ENCODE results near the gene RGMA. TPM values are rescaled to one million over a fixed set of nuclear protein-coding genes. Genes with fewer than 3 reads are reported as not detected.

The RGMA gene
- polyA plus RNA-seq, 1 donor from 2014 or later, result 9.5 TPM

- Histone ChIP-seq H3K4me3 (ENCODE audit: low read length) (no peak overlapping the region), H3K4me2 (ENCODE audit: low read length) (no peak overlapping the region), H2AFZ (ENCODE audit: low read depth, low read length) (no peak overlapping the region), H3K9ac (ENCODE audit: low read length) (no peak overlapping the region), H3K9me3 (ENCODE audit: low read length) (no peaks in the 10 kb centered on the region), H3K36me3 (ENCODE audit: insufficient read depth, low read length) (no peaks in the 10 kb centered on the region), H4K20me1 (ENCODE audit: insufficient read depth) (no peaks in the 10 kb centered on the region), H3K27ac (ENCODE audit: low read length) (no peak overlapping the region), H3K27me3 (ENCODE audit: insufficient read depth, low read depth, low read length) (no peaks in the 10 kb centered on the region), H3K79me2 (replicated peaks; ENCODE audit: insufficient read depth, low read length) (peaks cover 56% of the 10 kb centered on the region), H3K9me2 (ENCODE audit: insufficient read depth, low read length) (no peaks in the 10 kb centered on the region), H3F3A (ENCODE audit: insufficient read depth, low read length, poor library complexity, severe bottlenecking) (no peaks in the 10 kb centered on the region)
- no peak for TF ChIP-seq TAF1 (IDR thresholded peaks at IDR 0.05; ENCODE audit: low read depth)
- TF ChIP-seq REST (IDR thresholded peaks at IDR 0.05; ENCODE audit: borderline replicate concordance), result no peak
- no peak for TF ChIP-seq MXI1 (conservative IDR thresholded peaks at IDR 0.05; ENCODE audit: poor library complexity, severe bottlenecking)
- TF ChIP-seq, protein P1, sequence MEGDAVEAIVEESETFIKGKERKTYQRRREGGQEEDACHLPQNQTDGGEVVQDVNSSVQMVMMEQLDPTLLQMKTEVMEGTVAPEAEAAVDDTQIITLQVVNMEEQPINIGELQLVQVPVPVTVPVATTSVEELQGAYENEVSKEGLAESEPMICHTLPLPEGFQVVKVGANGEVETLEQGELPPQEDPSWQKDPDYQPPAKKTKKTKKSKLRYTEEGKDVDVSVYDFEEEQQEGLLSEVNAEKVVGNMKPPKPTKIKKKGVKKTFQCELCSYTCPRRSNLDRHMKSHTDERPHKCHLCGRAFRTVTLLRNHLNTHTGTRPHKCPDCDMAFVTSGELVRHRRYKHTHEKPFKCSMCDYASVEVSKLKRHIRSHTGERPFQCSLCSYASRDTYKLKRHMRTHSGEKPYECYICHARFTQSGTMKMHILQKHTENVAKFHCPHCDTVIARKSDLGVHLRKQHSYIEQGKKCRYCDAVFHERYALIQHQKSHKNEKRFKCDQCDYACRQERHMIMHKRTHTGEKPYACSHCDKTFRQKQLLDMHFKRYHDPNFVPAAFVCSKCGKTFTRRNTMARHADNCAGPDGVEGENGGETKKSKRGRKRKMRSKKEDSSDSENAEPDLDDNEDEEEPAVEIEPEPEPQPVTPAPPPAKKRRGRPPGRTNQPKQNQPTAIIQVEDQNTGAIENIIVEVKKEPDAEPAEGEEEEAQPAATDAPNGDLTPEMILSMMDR (IDR thresholded peaks at IDR 0.05; ENCODE audit: poor library complexity, severe bottlenecking), result no peak
- TF ChIP-seq RAD21 (conservative IDR thresholded peaks at IDR 0.05), result no peak
- no peak for TF ChIP-seq POLR2AphosphoS5 (IDR thresholded peaks at IDR 0.05)
- TF ChIP-seq SMC3 (conservative IDR thresholded peaks at IDR 0.05; ENCODE audit: poor library complexity), result no peak
- TF ChIP-seq EZH2 (IDR thresholded peaks at IDR 0.05; ENCODE audit: borderline replicate concordance, insufficient read depth, low read length, poor library complexity, severe bottlenecking), result no peak
- TF ChIP-seq EP300 (conservative IDR thresholded peaks at IDR 0.05; ENCODE audit: poor library complexity, severe bottlenecking), result no peak
Measured at GRCh38 chr15:93058128-93058527, 30.9 kb downstream of the RGMA start.

- Histone ChIP-seq H3K9ac (ENCODE audit: low read length) (no peak overlapping the region), H3K27ac (ENCODE audit: low read length) (no peak overlapping the region), H3K27me3 (ENCODE audit: insufficient read depth, low read depth, low read length) (no peaks in the 10 kb centered on the region), H3K36me3 (ENCODE audit: insufficient read depth, low read length) (no peaks in the 10 kb centered on the region), H3K79me2 (replicated peaks; ENCODE audit: insufficient read depth, low read length) (peaks cover 61% of the 10 kb centered on the region), H3F3A (ENCODE audit: insufficient read depth, low read length, poor library complexity, severe bottlenecking) (no peaks in the 10 kb centered on the region), H2AFZ (ENCODE audit: low read depth, low read length) (no peak overlapping the region), H3K4me3 (ENCODE audit: low read length) (no peak overlapping the region), H3K4me2 (ENCODE audit: low read length) (no peak overlapping the region), H3K9me2 (ENCODE audit: insufficient read depth, low read length) (no peaks in the 10 kb centered on the region), H3K9me3 (ENCODE audit: low read length) (no peaks in the 10 kb centered on the region), H4K20me1 (ENCODE audit: insufficient read depth) (no peaks in the 10 kb centered on the region)
- no peak for TF ChIP-seq TAF1 (IDR thresholded peaks at IDR 0.05; ENCODE audit: low read depth)
Measured at GRCh38 chr15:93057618-93058017, 31.4 kb downstream of the RGMA start.

GRCh38 chr15:93056836-93057235, 32.2 kb downstream of the RGMA start:
- Histone ChIP-seq H3K36me3 (ENCODE audit: insufficient read depth, low read length) (no peaks in the 10 kb centered on the region), H3K27ac (ENCODE audit: low read length) (no peak overlapping the region), H3K4me3 (ENCODE audit: low read length) (no peak overlapping the region), H2AFZ (ENCODE audit: low read depth, low read length) (no peak overlapping the region), H3F3A (ENCODE audit: insufficient read depth, low read length, poor library complexity, severe bottlenecking) (no peaks in the 10 kb centered on the region), H4K20me1 (ENCODE audit: insufficient read depth) (no peaks in the 10 kb centered on the region), H3K9me3 (ENCODE audit: low read length) (no peaks in the 10 kb centered on the region), H3K27me3 (ENCODE audit: insufficient read depth, low read depth, low read length) (no peaks in the 10 kb centered on the region), H3K79me2 (replicated peaks; ENCODE audit: insufficient read depth, low read length) (peaks cover 61% of the 10 kb centered on the region), H3K4me2 (ENCODE audit: low read length) (no peak overlapping the region), H3K9ac (ENCODE audit: low read length) (no peak overlapping the region), H3K9me2 (ENCODE audit: insufficient read depth, low read length) (no peaks in the 10 kb centered on the region)
- TF ChIP-seq, protein P1 (IDR thresholded peaks at IDR 0.05; ENCODE audit: poor library complexity, severe bottlenecking), result no peak
- TF ChIP-seq MXI1 (conservative IDR thresholded peaks at IDR 0.05; ENCODE audit: poor library complexity, severe bottlenecking) (no peak), SMC3 (conservative IDR thresholded peaks at IDR 0.05; ENCODE audit: poor library complexity) (no peak), TAF1 (IDR thresholded peaks at IDR 0.05; ENCODE audit: low read depth) (no peak)

Measured in neural cell (in vitro differentiated cells).